Smooth muscle cell (in vitro differentiated cells): ENCODE data around the gene LCMT1. TPM values are rescaled to one million over a fixed set of nuclear protein-coding genes. Genes with fewer than 3 reads are reported as not detected.
"Not testable (repeated sequence)": the region's sequence is repeated elsewhere in the genome, so short reads cannot be mapped to it uniquely, and the experiment has no call there.

ENCODE experiments used
- DNase-seq: peaks from one replicate; lab custom pipeline; 2025; ENCODE audit not compliant: unreplicated experiment; lab: John Stamatoyannopoulos, UW
- H2AFZ ChIP-seq: fragments of 200-600 bp; sonication (generic); 2 replicates; pipeline ENCODE4 v1.6.0; 2016; ENCODE audit warnings: antibody characterized with exemption, low read depth, mild to moderate bottlenecking
- H3F3A ChIP-seq: fragments of 200-600 bp; sonication (generic); 2 replicates; pipeline ENCODE4 v1.6.0; 2017; ENCODE audit warnings: antibody characterized with exemption, low read depth
- H3K27ac ChIP-seq: fragments of 200-600 bp; sonication (generic); 2 replicates; pipeline ENCODE4 v1.5.1; 2016; ENCODE audit warnings: low read depth, mild to moderate bottlenecking
- H3K27me3 ChIP-seq: fragments of 200-600 bp; sonication (generic); 2 replicates; pipeline ENCODE4 v1.6.1; 2016; ENCODE audit warnings: low read depth, mild to moderate bottlenecking
- H3K36me3 ChIP-seq: fragments of 200-600 bp; sonication (generic); 2 replicates; pipeline ENCODE4 v1.5.1; 2016; ENCODE audit warnings: low read depth
- H3K4me1 ChIP-seq: fragments of 200-600 bp; sonication (generic); 2 replicates; pipeline ENCODE4 v1.5.1; 2016; ENCODE audit warnings: low read depth
- H3K4me2 ChIP-seq: fragments of 200-600 bp; sonication (generic); 2 replicates; pipeline ENCODE4 v1.6.0; 2016; ENCODE audit warnings: mild to moderate bottlenecking
- H3K4me3 ChIP-seq: fragments of 200-600 bp; sonication (generic); 2 replicates; pipeline ENCODE4 v1.5.1; 2016; ENCODE audit warnings: mild to moderate bottlenecking
- H3K79me2 ChIP-seq: fragments of 200-600 bp; sonication (generic); 2 replicates; pipeline ENCODE4 v1.6.0; 2016; ENCODE audit warnings: low read depth, mild to moderate bottlenecking
- H3K9ac ChIP-seq: fragments of 200-600 bp; sonication (generic); 2 replicates; pipeline ENCODE4 v1.6.0; 2016; ENCODE audit warnings: low read depth
- H3K9me3 ChIP-seq: fragments of 200-600 bp; sonication (generic); replicated peaks from 2 replicates; pipeline ENCODE4 v1.5.1; 2016; ENCODE audit warnings: low read depth
- H4K20me1 ChIP-seq: fragments of 200-600 bp; sonication (generic); 2 replicates; pipeline ENCODE4 v1.6.0; 2016; ENCODE audit warnings: low read depth
- WGBS: methylation state at CpG from one replicate; pipeline ENCODE4 v1.1.7; 2016; ENCODE audit warnings: low lambda C conversion rate; 5-methylcytosine and 5-hydroxymethylcytosine counted together
- polyA plus RNA-seq: library from polyadenylated mRNA; unstranded; fragments of >200 nt; fragmentation: Nextera tagmentation; extraction: Ambion mirVana; gene quantifications from 2 replicates; pipeline ENCODE4 v1.2.1, GENCODE V29; 2016
- total RNA-seq: library from RNA; depleted of rRNA; stranded (reverse); fragments of >200 nt; gene quantifications from 2 replicates; pipeline ENCODE4 v1.2.3, GENCODE V29; 2014
- TF ChIP-seq, protein P1 (sequence below): fragments of 200-600 bp; sonication (generic); IDR thresholded peaks from 2 replicates; pipeline ENCODE4 v1.5.1; 2017; ENCODE audit warnings: borderline replicate concordance, mild to moderate bottlenecking, antibody characterized with exemption; ENCODE audit not compliant: insufficient read depth, poor library complexity, severe bottlenecking

LCMT1 gene
- total and polyA plus RNA-seq, 2 experiments from 2014 or later = 52.5 to 57.6 TPM

DNA sequence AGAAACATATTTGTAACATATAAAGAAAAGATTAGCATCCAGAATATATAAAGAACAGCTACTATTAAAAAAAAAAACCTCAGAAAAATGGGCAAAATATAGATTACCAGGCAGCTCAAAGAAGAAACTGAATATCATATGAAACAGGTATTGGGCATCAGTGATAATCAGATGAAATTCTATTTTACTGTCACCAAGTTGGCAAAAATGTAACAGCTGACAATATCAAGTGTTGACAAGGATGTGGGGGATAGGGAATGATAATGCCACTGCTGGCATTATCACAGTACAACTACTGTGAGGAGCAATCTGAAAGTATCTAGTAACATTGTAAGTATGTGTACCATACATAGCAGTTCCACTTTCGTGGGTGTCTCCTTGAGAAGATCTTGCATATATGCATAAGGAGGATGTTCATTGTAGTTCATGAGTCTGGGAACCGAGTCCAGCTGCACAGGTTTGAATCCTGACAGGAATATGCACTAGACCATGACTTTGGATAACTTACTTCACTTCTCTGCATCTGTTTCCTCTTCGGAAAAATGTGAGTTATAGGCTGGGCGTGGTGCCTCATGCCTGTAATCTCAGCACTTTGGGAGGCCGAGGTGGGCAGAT, 50.3 kb downstream of the LCMT1 start:
- Histone ChIP-seq H3K36me3 (peaks cover 24% of the 10 kb centered on the region), H4K20me1 (no peaks in the 10 kb centered on the region), H3K4me3 (no peak overlapping the region), H3K27ac (no peak overlapping the region), H3K9ac (no peak overlapping the region), H3K27me3 (no peaks in the 10 kb centered on the region), H3K79me2 (no peaks in the 10 kb centered on the region), H3F3A (no peaks in the 10 kb centered on the region), H3K4me1 (no peaks in the 10 kb centered on the region), H3K4me2 (no peak overlapping the region), H3K9me3 (no peaks in the 10 kb centered on the region), H2AFZ (no peak overlapping the region)
- WGBS = 97% methylated on average over 5 of the region's 5 CpGs
- no peak for DNase-seq
- TF ChIP-seq, protein P1, sequence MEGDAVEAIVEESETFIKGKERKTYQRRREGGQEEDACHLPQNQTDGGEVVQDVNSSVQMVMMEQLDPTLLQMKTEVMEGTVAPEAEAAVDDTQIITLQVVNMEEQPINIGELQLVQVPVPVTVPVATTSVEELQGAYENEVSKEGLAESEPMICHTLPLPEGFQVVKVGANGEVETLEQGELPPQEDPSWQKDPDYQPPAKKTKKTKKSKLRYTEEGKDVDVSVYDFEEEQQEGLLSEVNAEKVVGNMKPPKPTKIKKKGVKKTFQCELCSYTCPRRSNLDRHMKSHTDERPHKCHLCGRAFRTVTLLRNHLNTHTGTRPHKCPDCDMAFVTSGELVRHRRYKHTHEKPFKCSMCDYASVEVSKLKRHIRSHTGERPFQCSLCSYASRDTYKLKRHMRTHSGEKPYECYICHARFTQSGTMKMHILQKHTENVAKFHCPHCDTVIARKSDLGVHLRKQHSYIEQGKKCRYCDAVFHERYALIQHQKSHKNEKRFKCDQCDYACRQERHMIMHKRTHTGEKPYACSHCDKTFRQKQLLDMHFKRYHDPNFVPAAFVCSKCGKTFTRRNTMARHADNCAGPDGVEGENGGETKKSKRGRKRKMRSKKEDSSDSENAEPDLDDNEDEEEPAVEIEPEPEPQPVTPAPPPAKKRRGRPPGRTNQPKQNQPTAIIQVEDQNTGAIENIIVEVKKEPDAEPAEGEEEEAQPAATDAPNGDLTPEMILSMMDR = no peak

DNA sequence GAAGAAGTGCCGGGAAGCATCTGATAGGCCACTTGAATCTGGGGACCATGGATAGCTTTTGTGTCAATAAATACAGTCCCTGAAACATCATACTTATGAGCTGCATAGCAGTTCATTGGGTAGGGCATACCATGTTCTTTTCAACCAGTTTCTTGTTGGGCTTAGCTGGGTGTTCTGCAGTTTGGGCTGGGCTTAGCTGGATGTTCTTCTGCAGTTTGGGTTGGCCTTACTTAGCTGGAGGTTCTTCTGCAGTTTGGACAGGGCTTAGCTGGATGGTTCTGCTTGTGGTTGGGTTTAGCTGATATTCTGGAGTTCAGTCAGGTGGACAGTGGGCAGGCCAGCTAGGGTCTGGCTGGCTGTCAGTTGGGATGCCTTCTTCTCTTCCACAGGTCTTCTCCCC, 52.1 kb downstream of the LCMT1 start:
- TF ChIP-seq, protein P1 = no peak
- no peak overlapping the region for H3K9ac ChIP-seq
- no peak overlapping the region for H3K4me3 ChIP-seq
- no peaks in the 10 kb centered on the region for H3F3A ChIP-seq
- peaks cover 30% of the 10 kb centered on the region for H3K36me3 ChIP-seq
- no peak for DNase-seq
- no peaks in the 10 kb centered on the region for H3K9me3 ChIP-seq
- no peaks in the 10 kb centered on the region for H4K20me1 ChIP-seq
- no peaks in the 10 kb centered on the region for H3K27me3 ChIP-seq
- no peak overlapping the region for H2AFZ ChIP-seq
- no peak overlapping the region for H3K27ac ChIP-seq
- no peak overlapping the region for H3K4me2 ChIP-seq
- WGBS = 100% methylated on average over 1 of the region's 1 CpG
- no peaks in the 10 kb centered on the region for H3K4me1 ChIP-seq
- no peaks in the 10 kb centered on the region for H3K79me2 ChIP-seq

DNA sequence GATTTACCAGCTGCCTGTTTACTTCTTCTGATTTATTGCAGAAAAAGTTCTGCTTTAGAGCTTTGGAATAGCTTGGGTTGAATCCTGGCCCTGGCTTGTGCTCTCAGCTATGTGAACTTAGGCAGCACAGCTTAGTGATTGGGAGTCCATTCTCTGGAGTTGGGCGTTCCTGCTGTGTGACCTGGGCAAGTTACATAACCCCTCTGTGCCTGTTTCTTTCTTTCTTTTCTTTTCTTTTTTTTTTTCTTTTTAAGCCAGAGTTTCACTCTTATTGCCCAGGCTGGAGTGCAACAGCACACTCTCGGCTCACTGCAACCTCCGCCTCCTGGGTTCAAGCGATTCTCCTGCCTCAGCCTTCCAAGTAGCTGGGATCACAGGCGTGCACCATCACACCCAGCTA, 53.7 kb downstream of the LCMT1 start:
- no peak overlapping the region for H3K9ac ChIP-seq
- no peak overlapping the region for H3K27ac ChIP-seq
- H3K4me1 ChIP-seq = no peaks in the 10 kb centered on the region
- no peaks in the 10 kb centered on the region for H3K27me3 ChIP-seq
- no peaks in the 10 kb centered on the region for H3K9me3 ChIP-seq
- 78% methylated on average over 5 of the region's 5 CpGs for WGBS
- H3K79me2 ChIP-seq = no peaks in the 10 kb centered on the region
- peaks cover 41% of the 10 kb centered on the region for H3K36me3 ChIP-seq
- no peak for DNase-seq
- H4K20me1 ChIP-seq = no peaks in the 10 kb centered on the region
- no peak overlapping the region for H2AFZ ChIP-seq
- H3F3A ChIP-seq = no peaks in the 10 kb centered on the region
- TF ChIP-seq, protein P1 = no peak
- no peak overlapping the region for H3K4me2 ChIP-seq
- H3K4me3 ChIP-seq = no peak overlapping the region

DNA sequence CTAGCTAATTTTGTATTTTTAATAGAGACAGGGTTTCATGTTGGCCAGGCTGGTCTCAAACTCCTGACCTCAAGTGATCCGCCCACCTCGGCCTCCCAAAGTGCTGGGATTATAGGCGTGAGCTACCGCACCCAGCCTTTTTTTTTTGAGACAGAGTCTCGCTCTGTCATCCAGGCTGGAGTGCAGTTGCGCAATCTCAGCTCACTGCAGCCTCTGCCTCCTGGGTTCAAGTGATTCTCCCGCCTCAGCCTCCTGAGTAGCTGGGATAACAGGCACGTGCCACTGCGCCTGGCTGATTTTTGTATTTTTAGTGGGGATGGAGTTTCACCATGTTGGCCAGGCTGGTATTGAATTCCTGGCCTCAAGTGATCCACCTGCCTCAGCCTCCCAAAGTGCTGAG, 56.4 kb downstream of the LCMT1 start:
- DNase-seq, H3K4me1 ChIP-seq, H4K20me1 ChIP-seq, H3K9me3 ChIP-seq, H3K4me2 ChIP-seq, H3K79me2 ChIP-seq, H2AFZ ChIP-seq, H3K27me3 ChIP-seq, H3F3A ChIP-seq, H3K27ac ChIP-seq, H3K9ac ChIP-seq, H3K4me3 ChIP-seq: not testable (repeated sequence)
- peaks cover 33% of the 10 kb centered on the region for H3K36me3 ChIP-seq
- WGBS = 96% methylated on average over 9 of the region's 9 CpGs
